GM10248 (cell line): Measurements from ENCODE around the gene ZDHHC5.

Experiments
- CTCF ChIA-PET: fragments of 300-600 bp; sonication (Branson Sonifier 250); formaldehyde crosslinking; extraction: SDS; loops from one replicate; lab custom pipeline; 2021; ENCODE audit warnings: antibody characterized with exemption; lab: Yijun Ruan, JAX
- POLR2A ChIA-PET: fragments of 350-650 bp; sonication (Branson Sonifier 250); formaldehyde crosslinking; extraction: SDS; loops from one replicate; lab custom pipeline; 2020; ENCODE audit warnings: antibody characterized with exemption; lab: Yijun Ruan, JAX
- DNase-seq: peaks from one replicate; pipeline ENCODE4 v3.0.0; 2012; ENCODE audit errors: extremely low spot score
- TF ChIP-seq, protein P1 (sequence below): IDR thresholded peaks from 2 replicates; pipeline ENCODE4 v1.5.1; 2012; ENCODE audit warnings: mild to moderate bottlenecking, low read depth; ENCODE audit errors: extremely low read depth, missing control alignments, control extremely low read depth

ZDHHC5 gene

DNA sequence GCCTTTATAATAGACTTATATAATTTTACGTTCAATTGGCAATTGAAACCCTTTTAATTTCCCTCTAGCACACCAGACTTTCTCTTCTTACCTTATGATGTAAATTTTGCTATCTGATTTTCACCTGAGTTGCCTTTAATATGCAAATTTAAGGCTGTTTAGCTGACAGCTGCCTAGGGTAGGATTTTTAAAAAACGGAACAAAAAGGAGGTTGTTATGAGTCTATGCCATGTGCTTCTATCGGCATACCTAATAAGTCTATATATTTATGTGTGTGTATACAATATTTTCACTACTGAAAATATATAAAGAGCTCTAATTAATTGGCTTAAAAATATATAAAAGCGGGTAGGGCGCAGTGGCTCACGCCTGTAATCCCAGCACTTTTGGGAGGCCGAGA lies 61.6 kb downstream of the ZDHHC5 start:
- TF ChIP-seq, protein P1, sequence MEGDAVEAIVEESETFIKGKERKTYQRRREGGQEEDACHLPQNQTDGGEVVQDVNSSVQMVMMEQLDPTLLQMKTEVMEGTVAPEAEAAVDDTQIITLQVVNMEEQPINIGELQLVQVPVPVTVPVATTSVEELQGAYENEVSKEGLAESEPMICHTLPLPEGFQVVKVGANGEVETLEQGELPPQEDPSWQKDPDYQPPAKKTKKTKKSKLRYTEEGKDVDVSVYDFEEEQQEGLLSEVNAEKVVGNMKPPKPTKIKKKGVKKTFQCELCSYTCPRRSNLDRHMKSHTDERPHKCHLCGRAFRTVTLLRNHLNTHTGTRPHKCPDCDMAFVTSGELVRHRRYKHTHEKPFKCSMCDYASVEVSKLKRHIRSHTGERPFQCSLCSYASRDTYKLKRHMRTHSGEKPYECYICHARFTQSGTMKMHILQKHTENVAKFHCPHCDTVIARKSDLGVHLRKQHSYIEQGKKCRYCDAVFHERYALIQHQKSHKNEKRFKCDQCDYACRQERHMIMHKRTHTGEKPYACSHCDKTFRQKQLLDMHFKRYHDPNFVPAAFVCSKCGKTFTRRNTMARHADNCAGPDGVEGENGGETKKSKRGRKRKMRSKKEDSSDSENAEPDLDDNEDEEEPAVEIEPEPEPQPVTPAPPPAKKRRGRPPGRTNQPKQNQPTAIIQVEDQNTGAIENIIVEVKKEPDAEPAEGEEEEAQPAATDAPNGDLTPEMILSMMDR = no peak
- POLR2A ChIA-PET = no interaction called here
- CTCF ChIA-PET = interaction anchor here (0.9 to 1.2 kb wide), 2 partner anchors 17 to 71 kb away, joined by 3 to 4 read pairs; partner anchors contain the start of gene MED19
- DNase-seq = no peak

DNA sequence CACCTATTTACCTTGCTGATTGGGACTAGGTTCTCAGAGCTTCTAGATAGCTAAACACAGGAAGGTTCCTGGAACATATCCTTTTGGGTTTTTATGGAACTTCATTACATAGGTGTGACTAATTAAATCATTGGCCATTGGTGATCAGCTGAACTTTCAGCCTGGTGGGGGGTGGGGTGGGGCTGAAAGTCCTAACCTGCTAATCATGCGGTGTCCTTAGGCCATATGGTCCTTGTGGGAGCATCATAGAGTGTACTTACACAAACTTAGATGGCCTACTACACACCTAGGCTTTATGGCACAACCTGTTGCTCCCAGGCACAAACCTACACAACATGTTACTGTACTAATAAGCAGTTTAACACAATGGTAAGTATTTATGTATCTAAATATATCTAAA lies 64.7 kb downstream of the ZDHHC5 start:
- CTCF ChIA-PET = interaction anchor here (1.2 to 2.6 kb wide), 3 partner anchors 10 to 68 kb away, joined by 4 to 9 read pairs (median 8); no protein-coding TSS in a partner anchor
- TF ChIP-seq, protein P1 = no peak
- no peak for DNase-seq
- POLR2A ChIA-PET = no interaction called here

DNA sequence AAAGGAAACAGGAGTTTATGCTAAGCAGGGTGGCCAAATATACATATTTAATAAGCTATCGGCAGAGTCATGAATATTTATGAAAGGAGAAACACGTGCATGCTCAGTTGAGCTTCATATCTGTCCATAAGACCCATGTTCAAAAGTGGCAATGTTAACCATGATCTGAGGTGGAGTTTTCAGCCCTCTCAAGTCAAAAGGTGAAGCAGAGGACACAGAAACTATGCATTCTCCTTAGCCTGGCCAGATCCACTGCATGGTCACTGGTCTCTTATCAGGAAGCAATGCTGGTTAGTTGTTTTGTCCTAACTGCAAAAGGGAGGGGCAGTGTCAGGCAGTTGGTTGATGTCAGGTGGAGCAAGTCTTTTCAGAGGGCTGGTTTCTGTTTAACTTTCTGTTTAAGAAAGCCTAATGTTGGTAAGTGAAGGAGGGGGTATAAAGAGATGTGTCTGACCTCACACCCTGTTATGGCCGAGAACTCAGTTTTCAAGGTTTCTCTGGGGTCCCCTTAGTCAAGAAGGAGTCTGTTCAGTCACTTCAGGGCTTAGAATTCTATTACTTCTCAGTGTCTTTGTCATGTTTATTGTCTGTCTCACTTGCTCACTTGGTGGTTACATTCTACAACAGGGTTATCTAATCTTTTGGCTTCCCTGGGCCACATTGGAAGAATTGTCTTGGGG lies 67.8 kb downstream of the ZDHHC5 start:
- no peak for DNase-seq
- ChIA-PET POLR2A (interaction anchor here (0.5 to 1.0 kb wide), 2 partner anchors 9 to 17 kb away, joined by 4 to 5 read pairs; no protein-coding TSS in a partner anchor), CTCF (interaction anchor here (1.0 to 3.2 kb wide), 4 partner anchors 10 to 65 kb away, joined by 3 to 12 read pairs (median 4); no protein-coding TSS in a partner anchor)
- TF ChIP-seq, protein P1 = no peak

DNA sequence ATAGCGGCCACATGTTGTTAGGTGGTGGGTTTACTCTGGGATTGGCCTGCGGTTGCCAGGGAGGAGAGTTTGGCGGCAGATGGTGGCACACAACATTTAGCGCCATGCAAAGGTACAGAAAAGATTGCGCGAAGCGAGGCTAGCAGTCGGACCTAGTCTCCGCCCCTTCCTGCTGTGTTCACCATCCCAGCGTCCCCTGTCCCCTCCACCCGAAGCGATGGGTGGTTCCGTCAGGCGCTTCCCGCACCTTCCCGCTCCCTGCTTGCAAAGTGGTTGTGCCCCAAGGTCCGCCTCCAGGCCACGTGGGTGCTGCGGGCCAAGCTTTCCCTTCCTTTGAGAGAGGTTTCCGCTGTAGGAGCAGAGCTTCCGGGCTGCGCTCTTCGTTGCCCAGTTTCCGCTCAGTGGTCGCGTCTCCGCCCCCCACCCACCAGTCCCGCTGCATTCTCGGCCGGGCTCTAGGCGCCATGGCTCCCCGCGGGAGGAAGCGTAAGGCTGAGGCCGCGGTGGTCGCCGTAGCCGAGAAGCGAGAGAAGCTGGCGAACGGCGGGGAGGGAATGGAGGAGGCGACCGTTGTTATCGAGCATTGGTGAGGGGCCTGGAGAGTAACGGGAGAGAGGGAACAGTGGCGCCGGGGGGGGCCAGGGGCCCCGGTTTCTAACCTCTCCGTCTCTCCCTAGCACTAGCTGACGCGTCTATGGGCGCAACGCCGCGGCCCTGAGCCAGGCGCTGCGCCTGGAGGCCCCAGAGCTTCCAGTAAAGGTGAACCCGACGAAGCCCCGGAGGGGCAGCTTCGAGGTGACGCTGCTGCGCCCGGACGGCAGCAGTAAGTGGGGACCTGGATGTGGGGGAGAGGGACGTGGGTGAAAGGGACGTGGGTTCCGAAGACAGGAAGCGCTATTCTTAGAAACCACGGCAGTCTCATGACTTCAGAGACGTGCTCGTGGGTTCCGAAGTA lies 73.5 kb downstream of the ZDHHC5 start, which contains the start of gene SELENOH:
Gene SELENOH (plus strand): TSS at position 360 of the 955 bp plus-strand sequence. CDS start 105 bp downstream, at position 465.
- TF ChIP-seq, protein P1 = no peak
- ChIA-PET CTCF (interaction anchor here (0.6 to 13.5 kb wide), 7 partner anchors 10 to 60 kb away, joined by 3 to 142 read pairs (median 3); partner anchors contain the start of gene BTBD18), POLR2A (interaction anchor here (0.5 to 1.8 kb wide), 6 partner anchors 10 to 76 kb away, joined by 3 to 8 read pairs (median 5); partner anchors contain the start of genes BTBD18 and MED19)
- DNase-seq = peak; percentile 91

DNA sequence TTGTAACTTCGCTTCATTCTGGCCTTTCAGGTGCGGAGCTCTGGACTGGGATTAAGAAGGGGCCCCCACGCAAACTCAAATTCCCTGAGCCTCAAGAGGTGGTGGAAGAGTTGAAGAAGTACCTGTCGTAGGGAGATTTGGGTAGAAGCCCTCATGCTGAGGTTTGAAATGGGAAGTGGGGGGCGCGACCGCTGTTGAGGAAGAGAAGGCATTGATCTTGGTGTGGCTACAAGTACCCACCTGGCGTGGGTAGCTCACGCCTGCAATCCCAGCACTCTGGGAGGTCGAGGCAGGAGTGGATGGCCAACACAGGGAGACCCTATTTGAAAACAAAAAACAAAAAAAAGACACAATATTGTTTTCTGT lies 74.2 kb downstream of the ZDHHC5 start:
- CTCF ChIA-PET = interaction anchor here (0.6 to 13.5 kb wide), 7 partner anchors 10 to 782 kb away, joined by 3 to 142 read pairs (median 3); partner anchors contain the start of gene BTBD18
- POLR2A ChIA-PET = interaction anchor here (1.2 to 1.8 kb wide), 4 partner anchors 10 to 58 kb away, joined by 5 to 8 read pairs (median 6); partner anchors contain the start of genes BTBD18 and MED19
- TF ChIP-seq, protein P1 = no peak
- no peak for DNase-seq
